ENCODE data around the gene ZNF226.

- no peak for TF ChIP-seq CTCF (IDR thresholded peaks at IDR 0.05)
- no peak for TF ChIP-seq POLR2A (IDR thresholded peaks at IDR 0.05)
Observed at GRCh38 chr19:44207126-44207803, 42.4 kb downstream of the ZNF226 start.
